NCI-H2196 treated with DMSO at 0.1 percent for 48 hours (cell line): ENCODE results near the gene SETBP1.

Experiments
- DNase-seq: peaks from one replicate; lab custom pipeline; 2025; ENCODE audit not compliant: unreplicated experiment; lab: John Stamatoyannopoulos, UW

The SETBP1 gene

DNA sequence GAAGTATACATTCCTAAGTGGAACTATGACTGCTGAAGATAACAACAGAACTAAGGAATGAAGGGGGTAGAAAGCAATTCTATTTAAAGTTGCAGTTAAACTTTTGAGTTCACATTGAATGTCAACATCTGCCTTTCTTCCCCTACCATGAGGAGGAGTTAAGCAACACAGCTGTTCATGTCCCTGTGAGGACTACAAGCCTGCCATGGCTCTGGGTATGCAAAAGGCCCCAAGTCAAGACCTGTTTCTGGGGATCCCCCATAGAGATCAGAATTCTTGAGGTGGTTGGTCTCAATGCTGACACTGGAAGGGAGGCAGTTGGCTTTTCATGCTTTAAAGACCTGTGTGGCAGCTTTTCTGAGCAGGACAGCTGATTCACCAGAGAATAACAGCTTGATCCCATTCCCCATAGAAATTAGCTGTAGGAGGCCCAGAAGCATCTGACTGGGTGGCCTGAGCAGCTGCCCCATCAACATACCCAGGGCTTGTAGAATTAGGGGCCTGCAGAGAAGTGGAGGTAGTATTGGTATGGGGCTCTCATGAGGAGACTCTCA, 131.0 kb downstream of the SETBP1 start:
- DNase-seq: no peak

- DNase-seq: no peak
Measured at GRCh38 chr18:44812426-44812825, 131.7 kb downstream of the SETBP1 start.

GRCh38 chr18:44813586-44813985, 132.9 kb downstream of the SETBP1 start:
- no peak for DNase-seq

DNA sequence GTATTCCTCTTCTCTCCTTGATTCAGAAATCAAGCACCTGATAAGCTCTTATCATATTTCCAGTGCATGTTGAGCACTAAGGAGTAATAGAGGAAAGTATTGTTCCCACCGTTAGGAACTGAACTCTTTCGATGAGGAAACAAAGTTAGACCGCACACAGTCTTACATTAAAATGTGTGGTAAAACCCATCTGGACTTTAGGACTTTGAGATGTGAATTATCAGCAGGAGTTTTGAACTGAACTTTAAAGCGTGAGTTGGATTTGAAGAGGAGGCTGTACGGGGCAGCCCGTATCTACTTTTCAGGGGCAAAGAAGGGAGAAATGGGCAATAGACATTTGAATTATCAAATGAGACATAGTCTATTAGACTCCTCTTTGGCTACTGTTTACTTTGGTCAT, 134.4 kb downstream of the SETBP1 start:
- DNase-seq: no peak

GRCh38 chr18:44816050-44816449, 135.4 kb downstream of the SETBP1 start:
- no peak for DNase-seq

DNA sequence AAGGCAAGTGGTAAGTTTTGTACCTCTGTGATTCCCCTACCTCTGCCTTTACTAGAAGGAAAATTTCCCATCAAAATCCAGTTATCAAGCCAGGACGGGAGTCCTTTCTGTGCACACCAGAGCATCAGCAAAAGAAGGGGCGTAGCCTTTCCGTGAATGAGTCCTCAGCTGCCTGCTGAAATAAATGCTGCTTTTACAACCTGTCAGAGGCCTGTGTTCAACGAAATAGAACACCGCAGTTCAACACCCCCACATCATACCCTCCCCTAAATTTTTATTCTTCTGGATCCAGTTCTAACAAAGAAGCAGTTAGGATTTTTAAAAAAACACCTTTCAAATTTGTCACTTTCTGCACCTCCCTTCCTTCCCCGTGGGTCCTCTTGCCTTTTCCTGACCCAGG, 135.8 kb downstream of the SETBP1 start:
- DNase-seq: no peak

- no peak for DNase-seq
Measured at GRCh38 chr18:44817831-44818473, 137.3 kb downstream of the SETBP1 start.

GRCh38 chr18:44818668-44819403, 138.1 kb downstream of the SETBP1 start:
- DNase-seq: no peak

GRCh38 chr18:44819944-44820510, 139.3 kb downstream of the SETBP1 start:
- DNase-seq: no peak

DNA sequence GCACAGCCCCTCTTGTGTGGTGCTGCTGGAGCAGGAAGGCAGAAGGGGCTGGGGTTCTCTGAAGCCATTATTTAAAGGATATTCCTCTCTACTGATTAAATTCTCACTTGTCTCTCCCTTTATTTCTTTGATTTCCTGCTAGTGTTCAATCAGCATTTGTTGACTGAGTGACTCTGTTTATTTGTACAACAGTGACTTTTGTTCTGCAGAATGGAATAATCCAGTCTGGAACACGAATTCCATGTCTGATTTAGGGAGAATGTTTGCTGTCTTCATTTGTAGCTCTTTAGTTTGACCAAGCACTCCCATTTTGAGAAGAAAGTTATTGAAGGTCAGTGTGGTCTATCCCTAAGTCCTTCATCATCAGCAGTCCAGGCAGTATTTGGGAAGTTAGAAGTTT, 141.2 kb downstream of the SETBP1 start:
- DNase-seq: no peak

GRCh38 chr18:44823286-44823685, 142.6 kb downstream of the SETBP1 start:
- no peak for DNase-seq

DNA sequence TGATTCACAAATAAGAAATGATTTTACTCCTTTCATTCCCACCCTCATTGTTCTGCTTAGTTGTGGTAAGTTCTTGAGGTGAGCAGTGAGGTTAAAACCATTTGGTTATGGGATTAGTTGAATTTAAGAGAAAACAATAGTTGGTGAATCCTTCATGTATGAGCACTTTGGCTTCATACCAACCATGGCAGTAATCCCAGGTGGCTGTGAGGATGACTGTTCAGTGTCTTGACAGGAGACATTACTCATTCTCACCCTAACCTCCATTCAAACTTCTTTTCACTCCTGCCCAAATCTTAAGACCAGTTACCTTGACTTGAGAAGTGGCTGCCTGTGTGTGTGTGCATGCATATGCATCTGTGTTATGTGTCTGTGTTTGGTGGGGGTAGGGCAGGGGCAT, 143.1 kb downstream of the SETBP1 start:
- no peak for DNase-seq

GRCh38 chr18:44824884-44825283, 144.2 kb downstream of the SETBP1 start:
- DNase-seq: no peak

DNA sequence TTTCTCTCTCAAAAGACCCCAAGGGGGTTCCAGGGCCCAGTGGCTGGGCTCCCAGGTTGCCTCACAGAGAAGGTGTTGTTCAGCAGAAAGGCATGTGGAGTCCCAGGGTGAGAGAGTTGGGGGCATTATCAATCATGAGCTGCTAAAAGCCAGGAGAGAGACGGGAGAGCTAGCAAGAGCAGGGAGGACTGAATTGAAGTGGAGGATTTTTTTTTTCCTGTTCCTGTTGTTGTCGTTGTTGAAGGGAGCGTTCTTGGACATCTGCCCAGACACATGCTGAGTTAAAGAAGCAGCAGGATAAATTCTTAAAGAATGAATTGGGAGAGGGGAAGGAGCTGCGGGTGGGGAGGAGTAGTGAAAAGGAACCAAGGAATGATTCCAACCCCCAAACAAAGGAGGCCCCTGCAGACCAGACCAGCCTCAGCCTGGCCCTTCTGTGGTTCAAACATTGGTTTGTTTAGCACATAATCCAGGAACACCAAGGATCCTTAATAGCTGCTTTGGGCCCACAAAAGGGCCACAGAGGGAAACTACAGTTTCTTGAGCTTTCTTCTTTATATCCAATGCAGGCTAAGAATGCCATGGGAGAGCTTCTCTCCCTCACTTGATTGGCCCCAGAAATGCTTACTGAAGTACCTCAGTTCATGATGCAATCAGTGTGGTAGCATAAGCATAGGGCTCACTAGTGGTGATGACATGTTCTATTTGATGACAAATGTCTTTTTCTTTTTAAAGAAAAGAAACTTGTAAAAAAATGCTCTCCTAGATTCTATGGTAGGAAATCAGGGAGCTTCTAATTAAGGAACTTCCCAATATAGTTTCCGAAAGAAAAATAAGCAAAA, 146.0 kb downstream of the SETBP1 start:
- DNase-seq: peak; percentile 44

DNA sequence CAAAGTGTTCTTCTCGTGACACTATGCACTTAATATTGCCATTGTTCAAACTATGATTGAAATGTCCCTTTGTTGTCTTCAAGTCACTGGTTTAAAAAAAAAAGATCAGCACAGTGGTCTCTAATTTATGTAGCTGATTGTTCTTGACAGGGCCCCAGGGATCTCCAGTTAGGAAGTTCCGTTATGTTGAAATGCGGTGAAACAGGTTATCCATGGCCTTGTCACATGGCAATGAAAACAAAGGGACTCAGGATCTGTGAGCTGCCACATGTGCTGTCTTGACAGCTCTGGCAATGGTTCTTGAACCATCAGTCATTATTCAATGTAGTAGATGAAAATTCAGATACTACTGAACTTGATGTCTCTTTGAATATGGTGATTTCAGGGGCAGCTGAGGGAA, 147.4 kb downstream of the SETBP1 start:
- DNase-seq: no peak

- no peak for DNase-seq
Measured at GRCh38 chr18:44830581-44830980, 149.9 kb downstream of the SETBP1 start.

DNA sequence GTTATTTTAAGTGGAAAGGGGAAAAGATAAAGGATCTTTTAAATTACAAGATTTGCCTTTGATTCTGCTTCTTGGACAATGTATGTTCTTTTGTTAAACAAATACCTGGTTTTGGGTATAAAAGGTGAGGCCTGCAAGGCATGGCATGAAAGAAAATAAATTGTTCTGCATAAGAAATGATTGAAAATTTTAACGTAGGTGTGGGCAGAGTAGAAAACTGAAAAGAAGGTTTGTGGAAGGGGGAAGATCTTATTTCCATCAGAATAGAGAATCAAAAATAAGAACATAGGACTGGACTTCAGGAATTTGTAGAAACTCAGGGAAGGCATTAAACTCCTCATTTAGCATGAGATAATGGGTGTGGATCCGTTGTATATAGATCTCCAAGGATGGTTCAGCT, 153.1 kb downstream of the SETBP1 start:
- DNase-seq: no peak

- no peak for DNase-seq
Measured at GRCh38 chr18:44834867-44835469, 154.3 kb downstream of the SETBP1 start.

DNA sequence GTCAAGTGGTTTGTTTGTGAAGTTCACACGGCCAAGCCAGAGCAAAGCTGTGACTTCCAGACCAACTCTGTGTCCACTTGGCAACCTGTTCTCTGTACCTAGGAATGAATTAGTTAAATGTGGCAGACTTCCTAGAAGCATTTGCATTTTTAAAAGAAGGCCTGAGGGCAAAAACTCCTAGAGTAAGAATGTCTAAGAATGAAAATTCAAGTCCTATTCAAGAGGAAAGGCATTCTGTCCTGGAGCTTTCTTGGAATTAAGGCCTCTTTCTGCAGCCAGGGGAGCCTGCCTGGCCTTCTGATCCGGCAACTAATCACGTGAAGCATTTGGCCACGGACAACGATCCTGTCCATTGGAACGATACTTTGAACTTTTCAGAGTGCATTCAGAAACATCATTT, 155.0 kb downstream of the SETBP1 start:
- no peak for DNase-seq

GRCh38 chr18:44836263-44836662, 155.6 kb downstream of the SETBP1 start:
- no peak for DNase-seq
